OCI-LY3 (cell line): Measurements from ENCODE around the gene NPEPL1.

Experiments used
- H2AFZ ChIP-seq: fragments of 200-600, 300-600 bp; shearing (Covaris generic); 2 replicates; pipeline ENCODE4 v1.6.0; 2014; ENCODE audit warnings: antibody characterized with exemption, low read depth, low read length
- H3K27ac ChIP-seq: fragments of 200-600, 300-600 bp; sonication (generic); 2 replicates; pipeline ENCODE4 v1.5.1; 2014; ENCODE audit warnings: mild to moderate bottlenecking, low read length, moderate library complexity, mixed read lengths
- H3K27me3 ChIP-seq: fragments of 200-600, 300-600 bp; sonication (generic); 2 replicates; pipeline ENCODE4 v1.6.1; 2014; ENCODE audit warnings: low read depth, low read length, mixed read lengths
- H3K36me3 ChIP-seq: fragments of 200-600, 300-600 bp; sonication (generic); replicated peaks from 2 replicates; pipeline ENCODE3; 2014; ENCODE audit warnings: low read depth, low read length, mixed read lengths
- H3K4me1 ChIP-seq: fragments of 300-600, 200-600 bp; sonication (generic); 2 replicates; pipeline ENCODE4 v1.6.1; 2014; ENCODE audit warnings: low read length, mixed read lengths
- H3K4me2 ChIP-seq: fragments of 200-600, 300-600 bp; sonication (generic); 2 replicates; pipeline ENCODE4 v1.6.1; 2014; ENCODE audit warnings: low read length, mixed read lengths
- H3K4me3 ChIP-seq: fragments of 300-600, 200-600 bp; sonication (generic); 2 replicates; pipeline ENCODE4 v1.5.1; 2014; ENCODE audit warnings: antibody characterized with exemption, mild to moderate bottlenecking, low read length, moderate library complexity
- H3K79me2 ChIP-seq: fragments of 300-600, 200-600 bp; shearing (Covaris generic); 2 replicates; pipeline ENCODE4 v1.6.1; 2014; ENCODE audit warnings: mild to moderate bottlenecking, low read length, mixed read lengths
- H3K9ac ChIP-seq: fragments of 300-600, 200-600 bp; shearing (Covaris generic); 2 replicates; pipeline ENCODE4 v1.6.0; 2014; ENCODE audit warnings: mild to moderate bottlenecking, low read length, moderate library complexity
- H3K9me3 ChIP-seq: fragments of 200-600, 300-600 bp; shearing (Covaris generic); 2 replicates; pipeline ENCODE4 v1.6.1; 2014; ENCODE audit warnings: low read length, mixed read lengths; ENCODE audit not compliant: insufficient read depth
- H4K20me1 ChIP-seq: fragments of 200-600, 300-600 bp; sonication (generic); 2 replicates; pipeline ENCODE4 v1.6.1; 2016; ENCODE audit warnings: low read length, mixed read lengths; ENCODE audit not compliant: insufficient read depth
- EZH2phosphoT487 ChIP-seq: fragments of 200-600 bp; shearing (Covaris generic); IDR thresholded peaks from 2 replicates; pipeline ENCODE4 v1.6.1; 2018; ENCODE audit warnings: antibody characterized with exemption, mixed run types, low read depth
- TF ChIP-seq, protein P1 (sequence below): fragments of 200-600, 300-600 bp; sonication (generic); IDR thresholded peaks from 2 replicates; pipeline ENCODE4 v1.5.1; 2014; ENCODE audit warnings: antibody characterized with exemption, low read length, low read depth

The NPEPL1 gene

GRCh38 chr20:58651946-58652605 lies 40.5 kb upstream of the NPEPL1 start:
- H3K36me3 ChIP-seq = peaks cover 3% of the 10 kb centered on the region
- H3K27ac ChIP-seq = peak overlapping the region; percentile 72
- peaks cover 11% of the 10 kb centered on the region for H3K4me1 ChIP-seq
- peaks cover 60% of the 10 kb centered on the region for H3K79me2 ChIP-seq
- peak overlapping the region; percentile 14; the same call in 1 of the 2 replicates for H2AFZ ChIP-seq
- H3K9ac ChIP-seq = peak overlapping the region; percentile 96
- H3K9me3 ChIP-seq = no peaks in the 10 kb centered on the region
- peaks cover 18% of the 10 kb centered on the region for H4K20me1 ChIP-seq
- H3K4me2 ChIP-seq = peak overlapping the region; percentile 76
- TF ChIP-seq, protein P1, sequence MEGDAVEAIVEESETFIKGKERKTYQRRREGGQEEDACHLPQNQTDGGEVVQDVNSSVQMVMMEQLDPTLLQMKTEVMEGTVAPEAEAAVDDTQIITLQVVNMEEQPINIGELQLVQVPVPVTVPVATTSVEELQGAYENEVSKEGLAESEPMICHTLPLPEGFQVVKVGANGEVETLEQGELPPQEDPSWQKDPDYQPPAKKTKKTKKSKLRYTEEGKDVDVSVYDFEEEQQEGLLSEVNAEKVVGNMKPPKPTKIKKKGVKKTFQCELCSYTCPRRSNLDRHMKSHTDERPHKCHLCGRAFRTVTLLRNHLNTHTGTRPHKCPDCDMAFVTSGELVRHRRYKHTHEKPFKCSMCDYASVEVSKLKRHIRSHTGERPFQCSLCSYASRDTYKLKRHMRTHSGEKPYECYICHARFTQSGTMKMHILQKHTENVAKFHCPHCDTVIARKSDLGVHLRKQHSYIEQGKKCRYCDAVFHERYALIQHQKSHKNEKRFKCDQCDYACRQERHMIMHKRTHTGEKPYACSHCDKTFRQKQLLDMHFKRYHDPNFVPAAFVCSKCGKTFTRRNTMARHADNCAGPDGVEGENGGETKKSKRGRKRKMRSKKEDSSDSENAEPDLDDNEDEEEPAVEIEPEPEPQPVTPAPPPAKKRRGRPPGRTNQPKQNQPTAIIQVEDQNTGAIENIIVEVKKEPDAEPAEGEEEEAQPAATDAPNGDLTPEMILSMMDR = no peak; the same call in 1 of the 2 replicates
- no peak for TF ChIP-seq EZH2phosphoT487
- H3K27me3 ChIP-seq = no peaks in the 10 kb centered on the region
- peak overlapping the region; percentile 88 for H3K4me3 ChIP-seq

DNA sequence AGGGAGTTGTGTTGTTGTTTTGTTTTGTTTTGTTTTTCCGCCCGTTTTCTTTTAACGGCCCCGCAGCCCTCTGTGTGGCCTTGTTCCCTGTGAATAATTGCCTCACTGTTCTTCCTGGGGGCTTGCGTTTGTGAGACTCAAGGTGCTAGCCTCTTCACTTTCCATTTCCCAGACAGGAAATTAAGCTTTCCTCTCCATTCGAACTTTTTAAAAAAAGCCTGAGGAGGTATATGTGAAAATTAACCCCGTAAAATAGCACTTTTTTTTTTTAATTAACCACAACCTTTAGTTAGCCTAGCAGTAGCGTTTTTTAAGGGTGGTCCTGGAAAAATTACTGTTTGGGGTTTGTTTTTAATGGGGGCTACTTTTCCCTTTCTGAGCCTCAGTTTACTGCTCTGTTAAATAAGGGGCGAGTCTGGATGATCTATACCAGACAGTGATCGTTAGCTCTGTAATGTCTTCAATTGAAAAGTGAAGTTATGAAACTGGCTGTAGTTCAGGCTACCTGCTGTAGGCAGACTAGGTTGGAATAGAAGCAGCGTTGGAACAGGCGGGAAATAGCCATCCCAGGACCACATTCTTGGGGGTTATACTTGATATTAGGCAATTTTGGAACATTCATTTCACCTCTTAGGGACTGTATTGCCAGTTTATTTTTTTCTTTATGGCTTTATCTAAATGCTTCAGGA lies 39.9 kb upstream of the NPEPL1 start:
- Histone ChIP-seq H3K4me3 (peak overlapping the region; percentile 88), H3K4me2 (peak overlapping the region; percentile 76), H3K36me3 (peaks cover 3% of the 10 kb centered on the region), H4K20me1 (peaks cover 23% of the 10 kb centered on the region), H3K27me3 (no peaks in the 10 kb centered on the region), H3K9me3 (no peaks in the 10 kb centered on the region), H2AFZ (peak overlapping the region; percentile 14; the same call in 1 of the 2 replicates), H3K79me2 (peaks cover 67% of the 10 kb centered on the region), H3K4me1 (peaks cover 11% of the 10 kb centered on the region), H3K9ac (peak overlapping the region; percentile 96), H3K27ac (peak overlapping the region; percentile 72)
- no peak for TF ChIP-seq EZH2phosphoT487
- TF ChIP-seq, protein P1 = no peak

DNA sequence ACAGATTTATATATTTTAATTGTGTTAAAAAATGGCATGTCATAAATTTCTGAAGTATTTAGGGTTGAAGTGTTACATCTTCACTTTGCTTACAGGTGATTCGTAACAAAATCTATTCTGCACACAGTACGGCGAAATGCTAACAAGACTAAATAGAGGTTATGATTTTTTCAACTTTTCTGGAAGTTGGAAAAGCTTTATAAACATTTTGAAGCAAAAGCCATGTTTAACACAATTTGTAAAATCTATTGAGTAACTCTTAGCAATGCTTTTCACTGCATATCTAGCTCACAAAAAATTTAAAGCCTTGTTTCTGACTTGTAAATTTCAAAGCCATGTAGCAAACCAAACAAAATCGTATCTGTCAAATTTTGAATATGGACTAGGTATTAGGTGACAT lies 38.3 kb upstream of the NPEPL1 start:
- Histone ChIP-seq H3K4me2 (no peak overlapping the region), H3K27ac (no peak overlapping the region), H3K4me3 (no peak overlapping the region), H3K79me2 (peaks cover 83% of the 10 kb centered on the region), H3K36me3 (peaks cover 3% of the 10 kb centered on the region), H3K27me3 (no peaks in the 10 kb centered on the region), H2AFZ (no peak overlapping the region), H3K9me3 (no peaks in the 10 kb centered on the region), H3K4me1 (peaks cover 11% of the 10 kb centered on the region), H3K9ac (no peak overlapping the region; the same call in 1 of the 2 replicates), H4K20me1 (peaks cover 23% of the 10 kb centered on the region)
- TF ChIP-seq, protein P1 = no peak
- no peak for TF ChIP-seq EZH2phosphoT487

- no peak for TF ChIP-seq EZH2phosphoT487
- TF ChIP-seq, protein P1 = no peak
- Histone ChIP-seq H3K4me1 (peaks cover 11% of the 10 kb centered on the region), H3K36me3 (peaks cover 3% of the 10 kb centered on the region), H3K9me3 (no peaks in the 10 kb centered on the region), H3K4me2 (no peak overlapping the region), H2AFZ (no peak overlapping the region), H3K27me3 (no peaks in the 10 kb centered on the region), H3K4me3 (no peak overlapping the region), H3K79me2 (peaks cover 95% of the 10 kb centered on the region), H3K27ac (no peak overlapping the region), H4K20me1 (peaks cover 30% of the 10 kb centered on the region), H3K9ac (no peak overlapping the region)
Measured at GRCh38 chr20:58655328-58656107, 37.1 kb upstream of the NPEPL1 start.
